Body of pancreas (tissue), 4 donors: ENCODE measurements around the gene FLACC1. TPM values are rescaled to one million over a fixed set of nuclear protein-coding genes. Genes with fewer than 3 reads are reported as not detected.
A peak's percentile ranks its signal among the peaks of the same experiment; 100 is the strongest.

ENCODE experiments used
- ATAC-seq: fragments of 150-250 bp; one replicate; pipeline ENCODE4 v1.9.1; 2016
- DNase-seq, 4 donors: peaks; one replicate each; pipeline ENCODE4 v3.0.0-alpha.2; 2019
- H3K27ac ChIP-seq, 4 donors: fragments of 200-600 bp; sonication (generic); 1 replicate in 3 of 4; 2 replicates in 1 of 4; pipeline versions ENCODE4 v1.5.1 to v1.6.1; 2016 to 2019; ENCODE audit warnings: mild to moderate bottlenecking in 1 of 4, mixed read lengths in 1 of 4, moderate library complexity in 1 of 4
- H3K27me3 ChIP-seq, 2 donors: fragments of 200-600 bp; sonication (generic); one replicate each; pipeline ENCODE4 v1.6.0; 2016; ENCODE audit warnings: mild to moderate bottlenecking in 1 of 2
- H3K36me3 ChIP-seq, 2 donors: fragments of 200-600 bp; sonication (generic); replicated peaks in 1 of 2; 2 replicates each; pipeline ENCODE4 v1.5.1; 2016; ENCODE audit warnings: low read depth in 2 of 2; ENCODE audit not compliant: insufficient read depth in 1 of 2
- H3K4me1 ChIP-seq: fragments of 200-600 bp; sonication (generic); one replicate; pipeline ENCODE4 v1.6.0; 2016
- H3K4me3 ChIP-seq, 2 donors: fragments of 200-600 bp; sonication (generic); 1 replicate in 1 of 2; 2 replicates in 1 of 2; pipeline ENCODE4 v1.5.1; 2016 to 2019
- H3K9me3 ChIP-seq, 3 donors: fragments of 200-600 bp; sonication (generic); 1 replicate in 2 of 3; 2 replicates in 1 of 3; pipeline ENCODE4 v1.5.1; 2016
- POLR2A ChIP-seq, 3 donors: fragments of 450-650 bp; IDR thresholded peaks; one replicate each; pipeline ENCODE4 v1.6.1; 2016; ENCODE audit warnings: antibody characterized with exemption in 3 of 3, mild to moderate bottlenecking in 2 of 3
- WGBS, 2 donors: methylation state at CpG; one replicate each; pipeline ENCODE4 v1.1.5; 2017; 5-methylcytosine and 5-hydroxymethylcytosine counted together
- intact Hi-C: fragments of 100-400 bp; cut with DNase I; formaldehyde crosslinking; loops from one replicate; pipeline ENCODE4 v1.15.1; 2023
- total RNA-seq, 2 donors: library from RNA; depleted of rRNA; stranded (reverse); fragments of >200 nt; gene quantifications; one replicate each; pipeline ENCODE4 v1.1.0, GENCODE V29; 2016
- TF ChIP-seq, protein P1 (sequence below), 7 experiments: fragments of 450-650 bp in 4 of 7; fragments of 200-600 bp in 3 of 7; sonication (generic) in 3 of 7; IDR thresholded peaks; one replicate each; pipeline ENCODE4 v1.5.1; 2016 to 2019; ENCODE audit warnings: antibody characterized with exemption in 7 of 7

The FLACC1 gene
- total RNA-seq, 2 donors from 2014 or later = 0.78 to 2.3 TPM

DNA sequence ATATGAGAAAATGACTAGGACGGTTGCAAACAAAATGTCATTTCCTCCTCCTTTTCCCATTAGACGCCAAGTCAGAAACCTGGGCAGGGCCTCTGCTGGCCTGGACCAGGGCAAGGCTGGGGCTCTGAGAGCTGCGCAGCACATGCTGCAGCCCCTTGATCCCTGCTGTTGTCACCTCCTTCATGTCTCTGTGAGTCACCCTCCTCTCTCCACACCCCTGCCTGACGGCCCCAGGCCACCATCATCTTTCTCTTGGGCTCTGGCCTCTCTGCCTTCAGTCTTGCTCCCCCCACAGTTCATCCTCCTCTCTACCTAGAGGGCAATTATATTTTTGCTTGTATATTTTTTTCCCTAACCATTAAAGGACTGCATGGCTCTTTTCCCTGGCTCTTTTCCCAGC lies 10.0 kb downstream of the FLACC1 start:
- no peak for TF ChIP-seq POLR2A (IDR thresholded peaks at IDR 0.05)
- TF ChIP-seq, protein P1, sequence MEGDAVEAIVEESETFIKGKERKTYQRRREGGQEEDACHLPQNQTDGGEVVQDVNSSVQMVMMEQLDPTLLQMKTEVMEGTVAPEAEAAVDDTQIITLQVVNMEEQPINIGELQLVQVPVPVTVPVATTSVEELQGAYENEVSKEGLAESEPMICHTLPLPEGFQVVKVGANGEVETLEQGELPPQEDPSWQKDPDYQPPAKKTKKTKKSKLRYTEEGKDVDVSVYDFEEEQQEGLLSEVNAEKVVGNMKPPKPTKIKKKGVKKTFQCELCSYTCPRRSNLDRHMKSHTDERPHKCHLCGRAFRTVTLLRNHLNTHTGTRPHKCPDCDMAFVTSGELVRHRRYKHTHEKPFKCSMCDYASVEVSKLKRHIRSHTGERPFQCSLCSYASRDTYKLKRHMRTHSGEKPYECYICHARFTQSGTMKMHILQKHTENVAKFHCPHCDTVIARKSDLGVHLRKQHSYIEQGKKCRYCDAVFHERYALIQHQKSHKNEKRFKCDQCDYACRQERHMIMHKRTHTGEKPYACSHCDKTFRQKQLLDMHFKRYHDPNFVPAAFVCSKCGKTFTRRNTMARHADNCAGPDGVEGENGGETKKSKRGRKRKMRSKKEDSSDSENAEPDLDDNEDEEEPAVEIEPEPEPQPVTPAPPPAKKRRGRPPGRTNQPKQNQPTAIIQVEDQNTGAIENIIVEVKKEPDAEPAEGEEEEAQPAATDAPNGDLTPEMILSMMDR (IDR thresholded peaks at IDR 0.05) = no peak
- ATAC-seq = no peak
- intact Hi-C loops = no loop called here
- Histone ChIP-seq H3K4me1 (no peaks in the 10 kb centered on the region), H3K27ac (no peak overlapping the region), H3K27me3 (no peaks in the 10 kb centered on the region), H3K36me3 (no peaks in the 10 kb centered on the region), H3K9me3 (no peaks in the 10 kb centered on the region), H3K4me3 (no peak overlapping the region)
- DNase-seq = no peak
- 88 to 92% methylated on average over 4 of the region's 4 CpGs for WGBS, 2 donors

- WGBS, 2 donors = 88% methylated on average over 7 of the region's 7 CpGs
- H3K4me3 ChIP-seq = no peak overlapping the region
- no peaks in the 10 kb centered on the region for H3K4me1 ChIP-seq
- H3K27ac ChIP-seq = no peak overlapping the region
- ATAC-seq = no peak
- H3K27me3 ChIP-seq = no peaks in the 10 kb centered on the region
- TF ChIP-seq POLR2A (IDR thresholded peaks at IDR 0.05) = no peak
- TF ChIP-seq, protein P1 (IDR thresholded peaks at IDR 0.05) = no peak
- no peaks in the 10 kb centered on the region for H3K9me3 ChIP-seq
- DNase-seq = no peak
- intact Hi-C loops = no loop called here
- no peaks in the 10 kb centered on the region for H3K36me3 ChIP-seq
Observed at GRCh38 chr2:201345625-201346213, 11.4 kb downstream of the FLACC1 start.

- intact Hi-C loops = no loop called here
- Histone ChIP-seq H3K4me1 (no peaks in the 10 kb centered on the region), H3K4me3 (no peak overlapping the region), H3K36me3 (no peaks in the 10 kb centered on the region), H3K9me3 (no peaks in the 10 kb centered on the region), H3K27ac (no peak overlapping the region), H3K27me3 (no peaks in the 10 kb centered on the region)
- no peak for TF ChIP-seq POLR2A (IDR thresholded peaks at IDR 0.05)
- TF ChIP-seq, protein P1 (IDR thresholded peaks at IDR 0.05) = peak in 2 of 7 experiments; percentile 4 to 12
- DNase-seq = no peak
- no peak for ATAC-seq
- WGBS, 2 donors = 65 to 80% methylated on average over 1 of the region's 1 CpG
Observed at GRCh38 chr2:201344663-201345366, 12.3 kb downstream of the FLACC1 start.

GRCh38 chr2:201343559-201343958 lies 13.6 kb downstream of the FLACC1 start:
- no peak overlapping the region for H3K27ac ChIP-seq
- H3K27me3 ChIP-seq = no peaks in the 10 kb centered on the region
- no peaks in the 10 kb centered on the region for H3K4me1 ChIP-seq
- ATAC-seq (no peak), DNase-seq (no peak)
- intact Hi-C loops = no loop called here
- TF ChIP-seq POLR2A (IDR thresholded peaks at IDR 0.05) = no peak
- TF ChIP-seq, protein P1 (IDR thresholded peaks at IDR 0.05) = no peak
- no peak overlapping the region for H3K4me3 ChIP-seq
- no peaks in the 10 kb centered on the region for H3K9me3 ChIP-seq
- H3K36me3 ChIP-seq = no peaks in the 10 kb centered on the region
- whole genome bisulfite sequencing, 2 donors = 95 to 96% methylated on average over 2 of the region's 2 CpGs

- Histone ChIP-seq H3K4me3 (no peak overlapping the region), H3K4me1 (no peaks in the 10 kb centered on the region), H3K9me3 (no peaks in the 10 kb centered on the region), H3K27ac (no peak overlapping the region), H3K27me3 (no peaks in the 10 kb centered on the region), H3K36me3 (no peaks in the 10 kb centered on the region)
- TF ChIP-seq, protein P1 (IDR thresholded peaks at IDR 0.05) = no peak
- TF ChIP-seq POLR2A (IDR thresholded peaks at IDR 0.05) = no peak
- intact Hi-C loops = no loop called here
- DNase-seq (no peak), ATAC-seq (no peak)
- WGBS, 2 donors = 71 to 77% methylated on average over 2 of the region's 2 CpGs
Observed at GRCh38 chr2:201342923-201343322, 14.2 kb downstream of the FLACC1 start.
